GM19324 (cell line): ENCODE data around the gene UNC5B.
"Not testable (repeated sequence)": the region's sequence is repeated elsewhere in the genome, so short reads cannot be mapped to it uniquely, and the experiment has no call there.

Experiments
- ATAC-seq: cut with Tn5 transposase; IDR thresholded peaks from one replicate; pipeline ENCODE4 v1.9.1; 2021; ENCODE audit warnings: mild to moderate bottlenecking, moderate library complexity; ENCODE audit not compliant: unreplicated experiment, low FRiP score

The UNC5B gene

GRCh38 chr10:71265201-71265575 is 52.8 kb downstream of the UNC5B start:
- ATAC-seq, result no peak

DNA sequence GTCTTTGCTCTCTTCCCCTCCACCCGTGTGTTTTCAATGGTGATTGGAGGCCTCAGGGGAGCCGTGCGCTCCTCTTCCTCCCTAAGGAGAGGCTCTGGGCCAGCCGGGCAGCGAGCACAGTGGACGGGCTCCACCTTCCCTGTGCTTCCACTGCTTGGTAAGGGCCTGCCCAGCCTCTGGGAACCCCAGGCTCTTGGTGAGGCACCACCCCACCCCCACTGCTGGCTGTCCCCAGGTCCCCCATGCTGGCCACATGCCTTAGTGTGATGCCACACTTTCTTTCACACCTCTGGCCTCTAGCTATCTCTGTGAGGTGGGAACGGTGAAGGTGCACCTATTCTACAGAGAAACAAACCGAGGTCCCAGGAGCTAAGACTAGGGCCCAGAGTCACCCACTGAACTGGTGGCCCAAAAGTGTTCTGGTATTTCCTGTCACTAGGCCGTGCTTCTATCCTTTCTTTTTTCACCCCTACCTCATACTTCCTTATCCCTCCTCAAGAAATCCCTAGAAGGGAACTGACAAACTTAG is 53.3 kb downstream of the UNC5B start:
- no peak for ATAC-seq

DNA sequence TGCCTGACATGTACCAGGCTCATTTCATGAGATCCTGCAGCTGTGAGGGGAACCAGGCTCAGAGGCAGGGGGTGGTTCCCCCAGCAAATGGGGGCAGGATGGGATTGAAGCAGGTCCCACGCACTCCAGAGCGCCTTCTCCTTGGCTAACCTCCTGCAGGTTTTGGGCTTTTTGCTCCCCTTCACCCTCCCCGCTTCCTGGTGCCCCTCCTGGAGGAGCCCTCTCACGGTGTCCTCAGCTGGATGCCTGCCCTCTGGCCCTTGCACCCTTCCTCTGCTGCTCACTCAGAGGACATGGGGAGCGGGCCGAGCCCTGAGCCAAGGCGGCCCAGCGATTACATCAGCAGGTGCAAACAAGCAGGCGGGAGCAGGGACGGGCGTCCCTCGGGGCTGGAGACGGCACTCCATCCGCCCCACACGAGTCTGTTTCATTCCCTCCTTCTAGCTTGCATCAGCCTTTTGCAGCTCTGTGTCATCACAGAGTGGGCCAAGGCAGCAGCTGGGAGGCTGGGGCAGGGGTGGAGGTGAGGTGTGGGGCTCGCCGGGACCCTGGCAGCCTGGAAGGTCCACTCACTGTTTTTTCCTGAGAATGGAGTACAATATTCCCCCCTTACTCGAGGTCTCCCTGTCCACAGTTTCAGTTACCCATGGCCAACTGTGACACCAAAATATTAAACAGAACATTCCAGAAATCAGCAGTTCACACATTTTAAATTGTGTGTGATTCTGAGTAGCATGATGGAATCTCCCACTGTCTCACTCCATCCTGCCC is 54.0 kb downstream of the UNC5B start:
- no peak for ATAC-seq

- no peak for ATAC-seq
These were observed 54.6 kb downstream of the UNC5B start for GRCh38 chr10:71266918-71267442.

DNA sequence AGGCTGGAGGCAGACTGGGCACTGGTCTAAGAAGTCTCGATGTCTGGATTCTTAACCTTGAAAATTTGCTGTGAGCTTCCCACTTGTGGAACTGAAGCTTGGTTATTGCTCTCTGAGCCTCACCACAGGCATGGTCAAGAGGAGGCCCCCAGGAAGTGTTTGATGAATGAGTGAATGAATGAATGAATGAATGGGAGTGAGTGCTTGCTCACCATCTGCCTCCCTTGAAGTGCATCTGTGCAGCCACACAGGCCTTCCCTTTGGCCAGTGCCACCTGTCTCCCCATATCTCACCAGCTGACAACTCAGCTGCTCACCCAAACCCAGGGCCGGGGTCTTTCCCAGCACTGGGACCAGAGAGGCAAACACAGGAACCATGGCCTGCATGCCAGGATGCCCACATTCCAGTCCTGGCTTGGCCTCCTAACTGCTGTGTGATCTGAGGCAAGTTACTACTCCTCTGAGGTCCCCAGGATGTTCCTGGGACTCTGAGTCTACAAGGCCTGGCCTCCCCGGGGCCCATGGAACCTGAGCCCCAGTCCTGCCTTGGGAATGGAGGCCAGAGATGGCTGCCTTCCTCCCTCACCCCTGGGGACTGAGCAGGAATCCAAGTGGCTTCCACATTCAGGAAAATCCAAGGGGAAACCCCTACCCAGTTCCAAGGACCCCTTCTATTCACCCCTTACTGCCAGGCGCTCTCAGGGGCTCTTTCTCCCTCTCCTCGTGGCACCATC is 55.3 kb downstream of the UNC5B start:
- no peak for ATAC-seq

DNA sequence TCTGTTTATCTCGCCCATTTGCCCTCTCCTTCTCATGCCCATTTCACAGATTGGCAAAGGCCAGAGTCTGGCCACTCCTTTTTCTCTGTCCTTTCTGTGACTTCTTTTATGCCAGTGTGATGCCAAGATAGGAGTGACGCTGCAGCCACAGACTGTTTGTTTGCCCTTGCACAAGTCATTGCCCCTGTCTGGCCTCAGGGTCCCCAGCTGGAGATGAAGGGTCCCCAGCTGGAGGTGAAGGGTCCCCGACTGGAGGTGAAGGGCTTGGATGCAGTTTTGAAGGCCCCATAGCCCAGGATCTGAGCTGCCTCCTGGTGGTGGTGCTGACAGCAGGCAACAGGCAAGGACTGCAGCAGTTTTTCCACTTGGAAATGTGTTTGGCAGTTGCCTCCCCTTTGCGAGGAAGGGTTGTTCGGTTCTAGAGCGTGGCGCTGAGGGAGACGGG is 55.9 kb downstream of the UNC5B start:
- no peak for ATAC-seq

DNA sequence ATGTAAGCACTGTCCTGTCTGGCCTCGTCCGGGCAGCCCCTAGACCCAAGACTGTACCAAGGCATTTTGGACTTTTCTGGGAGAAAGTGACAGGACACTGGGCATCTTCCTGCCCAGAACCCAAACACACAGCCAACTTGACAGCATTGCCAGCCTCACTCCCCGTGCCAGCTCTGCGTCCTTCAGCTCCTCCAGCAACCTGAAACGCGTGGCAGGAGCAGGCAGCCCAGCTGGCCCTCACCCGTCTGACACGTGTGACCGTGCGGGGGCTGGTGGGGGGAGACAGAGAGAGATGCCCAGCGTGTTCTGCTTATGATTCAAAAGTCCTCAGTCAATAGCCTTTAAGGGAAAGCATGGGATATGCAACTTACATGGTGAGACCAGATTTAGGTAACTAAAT is 56.4 kb downstream of the UNC5B start:
- no peak for ATAC-seq

DNA sequence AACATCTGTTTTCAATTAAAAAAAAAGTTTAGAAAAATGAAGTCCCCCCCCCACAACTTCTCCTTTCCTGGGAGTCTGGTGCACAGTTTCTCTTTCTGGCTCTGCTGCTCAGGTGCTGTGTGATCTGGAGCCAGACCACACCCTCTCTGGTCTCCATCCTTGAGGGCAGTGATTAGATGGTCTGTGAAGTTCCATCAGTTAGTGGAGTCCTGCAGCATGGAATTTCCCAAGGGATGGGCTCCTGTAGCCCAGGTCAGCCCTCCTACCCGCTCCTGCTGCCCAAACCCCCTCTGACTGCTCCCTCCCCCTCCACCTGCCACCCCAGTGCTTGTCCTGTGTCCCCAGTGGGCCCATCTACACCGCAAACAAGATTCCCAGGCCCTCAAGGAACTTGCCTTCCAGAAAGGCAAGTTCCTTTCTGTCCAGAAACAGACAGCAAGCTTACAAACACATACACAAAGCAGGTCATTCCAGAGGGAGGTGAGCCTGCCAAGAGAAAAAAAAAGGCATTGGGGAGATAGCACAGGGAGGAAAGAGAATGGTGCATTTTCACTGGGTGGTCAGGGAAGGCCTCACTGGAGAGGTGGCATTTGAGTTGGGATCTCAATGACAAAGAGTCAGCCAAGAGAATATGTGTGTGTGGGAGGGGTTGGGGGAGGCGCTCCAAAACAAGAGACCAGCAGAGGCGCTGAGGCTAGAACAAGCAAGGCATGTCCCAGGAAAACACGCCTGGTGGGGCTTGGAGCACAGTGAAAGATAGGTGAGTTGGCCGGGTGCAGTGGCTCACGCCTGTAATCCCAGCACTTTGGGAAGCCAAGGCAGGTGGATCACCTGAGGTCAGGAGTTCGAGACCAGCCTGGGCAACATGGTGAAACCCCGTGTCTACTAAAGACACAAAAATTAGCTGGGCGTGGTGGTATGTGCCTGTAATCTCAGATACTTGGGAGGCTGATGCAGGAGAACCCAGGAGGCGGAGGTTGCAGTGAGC is 57.2 kb downstream of the UNC5B start:
- ATAC-seq, result no peak

- ATAC-seq, result no peak
These were observed 58.2 kb downstream of the UNC5B start for GRCh38 chr10:71270301-71271220.

DNA sequence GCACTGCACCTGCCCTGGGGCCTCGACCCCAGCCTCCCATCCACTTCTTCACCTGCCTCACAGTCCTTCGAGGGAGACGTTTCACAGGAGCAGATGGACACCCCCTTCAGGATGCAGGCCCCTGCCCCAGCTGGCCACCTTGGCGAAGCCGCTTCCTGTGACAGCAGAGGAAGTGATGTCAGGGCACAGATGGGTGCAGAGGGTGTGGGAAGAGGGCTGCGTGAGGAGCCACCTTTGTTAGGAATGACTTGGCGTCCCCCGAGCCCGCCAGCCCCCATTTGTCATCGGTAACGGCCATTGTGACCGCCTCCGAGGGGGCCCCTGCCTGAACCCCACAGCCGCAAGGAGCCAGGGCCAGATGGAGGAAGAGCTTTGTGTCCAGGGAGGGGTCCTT is 59.3 kb downstream of the UNC5B start:
- no peak for ATAC-seq

GRCh38 chr10:71272056-71272771 is 59.8 kb downstream of the UNC5B start:
- no peak for ATAC-seq

DNA sequence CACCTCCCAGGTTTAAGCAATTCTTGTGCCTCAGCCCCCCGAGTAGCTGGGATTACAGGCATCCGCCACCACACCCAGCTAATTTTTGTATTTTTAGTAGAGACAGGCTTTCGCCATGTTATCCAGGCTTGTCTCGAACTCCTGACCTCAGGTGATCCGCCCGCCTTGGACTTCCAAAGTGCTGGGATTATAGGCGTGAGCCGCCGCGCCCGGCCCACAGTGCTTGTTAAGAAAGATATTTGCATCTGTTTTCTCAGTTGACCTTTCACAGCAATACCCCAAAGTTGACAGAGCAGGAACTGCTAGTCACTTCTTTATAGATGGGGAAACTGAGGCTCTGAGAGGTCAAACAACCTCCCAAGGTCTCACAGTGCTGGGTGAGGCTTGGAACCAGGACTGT is 60.6 kb downstream of the UNC5B start:
- not testable (repeated sequence) for ATAC-seq

DNA sequence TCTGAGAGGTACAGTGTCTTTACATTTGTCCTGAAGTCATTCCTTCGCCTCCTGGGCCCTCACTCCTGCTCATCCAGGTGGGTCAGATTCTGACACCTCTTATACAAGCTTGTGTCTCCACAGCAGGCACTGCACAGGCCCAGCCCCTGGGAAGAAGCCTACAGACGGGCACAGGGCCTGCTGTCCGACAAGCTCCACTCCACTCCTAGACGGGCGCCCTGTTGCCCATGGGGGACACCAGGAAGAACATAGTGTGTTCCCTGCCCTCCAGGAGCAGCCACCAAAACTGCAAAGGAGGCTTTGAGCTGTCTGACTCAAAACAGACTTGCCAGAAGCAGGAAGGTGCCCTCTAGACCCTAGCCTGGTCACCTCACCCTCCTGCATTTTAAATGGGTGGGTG is 61.1 kb downstream of the UNC5B start:
- ATAC-seq, result no peak

DNA sequence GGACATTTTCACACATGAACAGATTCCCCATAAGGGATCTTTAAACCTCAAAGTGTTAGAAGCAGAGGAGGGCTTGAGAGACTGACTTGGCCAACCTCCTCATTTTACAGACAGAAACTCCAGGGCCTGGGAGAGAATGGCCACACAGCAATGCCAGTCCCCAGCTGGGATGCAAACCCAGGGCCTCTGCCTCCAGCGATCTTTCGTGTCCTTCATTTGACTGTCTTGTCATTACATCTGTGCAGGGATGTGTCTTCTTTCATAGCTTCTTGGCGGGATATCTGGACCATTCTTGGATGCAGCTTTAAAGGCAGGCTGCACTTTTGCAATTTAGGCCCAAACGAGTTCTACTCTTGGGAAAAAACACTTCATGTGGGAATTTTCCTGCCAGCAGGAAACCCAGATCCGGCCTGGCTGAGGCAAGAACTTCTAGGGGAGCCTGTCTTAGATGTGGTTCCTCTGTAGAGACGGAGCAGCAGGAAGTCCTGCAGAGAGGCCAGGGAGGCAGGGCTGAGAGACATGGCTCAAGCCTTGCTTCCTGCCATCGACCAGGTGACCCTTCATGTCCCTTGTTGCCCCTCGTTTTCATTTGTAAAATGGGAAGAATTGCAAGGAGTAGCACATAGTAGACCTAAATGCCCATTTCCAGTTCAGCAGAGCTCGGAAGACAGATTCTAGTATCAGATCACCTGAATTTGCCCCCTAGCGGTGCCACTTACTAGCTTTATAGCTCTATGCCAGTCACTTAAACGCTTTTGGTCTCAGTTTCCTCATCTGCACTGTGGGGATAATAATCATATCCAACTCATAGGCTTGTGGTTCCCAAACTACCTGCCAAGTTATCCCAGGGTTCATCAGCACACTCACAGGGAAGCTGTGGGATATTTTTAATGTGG is 62.8 kb downstream of the UNC5B start:
- ATAC-seq, result no peak

GRCh38 chr10:71276873-71277272 is 64.5 kb downstream of the UNC5B start:
- no peak for ATAC-seq

DNA sequence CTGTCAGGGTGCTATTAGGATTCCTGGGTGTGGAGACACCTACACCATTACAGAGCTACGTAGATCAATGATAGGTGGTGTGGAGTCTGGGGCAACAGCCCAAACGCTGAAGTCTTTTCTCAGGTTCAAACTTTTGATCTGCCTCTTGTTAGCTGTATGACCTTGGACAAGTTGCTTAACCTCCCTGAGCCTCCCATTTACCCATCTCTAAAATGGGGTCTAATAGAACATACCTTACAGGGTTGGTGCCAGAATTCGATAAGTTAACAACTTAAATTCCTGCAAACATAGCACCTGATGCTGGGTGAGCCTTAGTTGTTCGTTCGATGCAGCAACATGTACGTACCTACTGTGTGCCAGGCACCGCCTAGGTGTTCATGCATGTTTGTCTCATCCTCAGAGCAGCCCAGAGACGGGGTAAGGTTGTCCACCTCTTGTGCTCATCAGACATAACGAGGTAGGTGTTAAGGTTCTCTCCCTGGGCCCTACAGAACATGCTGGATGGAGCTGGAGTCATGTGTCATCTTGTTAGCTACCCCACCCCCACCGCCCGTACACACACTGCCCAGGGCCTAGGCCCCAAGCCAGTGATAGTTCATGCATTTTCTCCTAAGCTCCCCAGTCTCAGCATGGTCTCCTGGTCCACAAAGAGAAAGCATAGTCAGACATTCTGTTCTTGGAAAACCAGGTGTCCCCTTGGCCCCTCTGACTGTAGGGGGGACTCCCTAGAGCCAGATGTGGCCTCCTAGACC is 65.7 kb downstream of the UNC5B start:
- ATAC-seq, result no peak
